Hematopoietic multipotent progenitor cell (in vitro differentiated cells): ENCODE data around the gene KLK10. TPM values are rescaled to one million over a fixed set of nuclear protein-coding genes. Genes with fewer than 3 reads are reported as not detected.
"Not testable (repeated sequence)": the region's sequence is repeated elsewhere in the genome, so short reads cannot be mapped to it uniquely, and the experiment has no call there.

ENCODE experiments used
- DNase-seq, 3 donors: peaks; one replicate each; pipeline ENCODE4 v3.0.0-alpha.2; 2011 to 2015; ENCODE audit warnings: low read depth in 2 of 3, low spot score in 2 of 3
- total RNA-seq: library from RNA; depleted of rRNA; stranded (reverse); fragments of >200 nt; gene quantifications from one replicate; pipeline ENCODE4 v1.2.3, GENCODE V29; 2012

Gene KLK10
- total RNA-seq, 1 donor = not detected

GRCh38 chr19:50972795-50973376 is 46.6 kb downstream of the KLK10 start:
- no peak for DNase-seq

GRCh38 chr19:50969810-50970209 is 49.7 kb downstream of the KLK10 start:
- DNase-seq = not testable (repeated sequence)

- no peak for DNase-seq
These were observed 50.1 kb downstream of the KLK10 start, which contains the start of gene KLK6 for GRCh38 chr19:50969413-50969760. Gene KLK6, minus strand, starts transcription at chr19:50969591. Its CDS starts 1,487 bp downstream, at chr19:50968104.

GRCh38 chr19:50968716-50969412 is 50.6 kb downstream of the KLK10 start:
- DNase-seq = no peak

GRCh38 chr19:50967929-50968715 is 51.4 kb downstream of the KLK10 start:
- DNase-seq = no peak

- DNase-seq = no peak
These were observed 55.2 kb downstream of the KLK10 start for GRCh38 chr19:50964266-50964665.

GRCh38 chr19:50963381-50963780 is 56.1 kb downstream of the KLK10 start:
- DNase-seq = no peak

Other genes with a start within 250 kb of the KLK10 start
- gene GPR32, start 249.2 kb downstream of the KLK10 start, total RNA-seq = 0.27 TPM
- gene ACP4, start 229.3 kb downstream of the KLK10 start, total RNA-seq = not detected
- gene KLK1, start 195.9 kb downstream of the KLK10 start, total RNA-seq = not detected
- gene KLK15, start 186.1 kb downstream of the KLK10 start, total RNA-seq = not detected
- gene KLK3, start 164.8 kb downstream of the KLK10 start, total RNA-seq = under 0.01 TPM
- not detected for gene KLK2, start 146.3 kb downstream of the KLK10 start, total RNA-seq
- gene KLK4, start 108.3 kb downstream of the KLK10 start, total RNA-seq = not detected
- not detected for gene KLK5, start 66.7 kb downstream of the KLK10 start, total RNA-seq
- gene KLK6, start 50.1 kb downstream of the KLK10 start, total RNA-seq = not detected
- gene KLK7, start 35.8 kb downstream of the KLK10 start, total RNA-seq = not detected
- gene KLK8, start 18.1 kb downstream of the KLK10 start, total RNA-seq = not detected
- gene KLK11, start 6.9 kb upstream of the KLK10 start, total RNA-seq = not detected
- not detected for gene KLK12, start 15.3 kb upstream of the KLK10 start, total RNA-seq
- not detected for gene KLK13, start 45.4 kb upstream of the KLK10 start, total RNA-seq
- not detected for gene KLK14, start 63.2 kb upstream of the KLK10 start, total RNA-seq
- gene CTU1, start 88.7 kb upstream of the KLK10 start, total RNA-seq = 9.2 TPM
- gene SIGLEC9, start 105.2 kb upstream of the KLK10 start, total RNA-seq = 0.27 TPM
- under 0.01 TPM for gene SIGLEC7, start 122.6 kb upstream of the KLK10 start, total RNA-seq
- 9.2 TPM for gene CD33, start 205.4 kb upstream of the KLK10 start, total RNA-seq
- not detected for gene SIGLECL1, start 231.4 kb upstream of the KLK10 start, total RNA-seq